Spleen (tissue), 11 donors: ENCODE measurements around the gene KPNA3. TPM values are rescaled to one million over a fixed set of nuclear protein-coding genes. Genes with fewer than 3 reads are reported as not detected.
A peak's percentile ranks its signal among the peaks of the same experiment; 100 is the strongest.

Experiments
- DNase-seq: peaks from one replicate; pipeline ENCODE4 v3.0.0-alpha.2; 2020
- H3K27ac ChIP-seq, 8 donors: fragments of 200-600 bp; sonication (generic) in 7 of 8; 1 replicate in 4 of 8; 2 replicates in 4 of 8; pipeline versions ENCODE4 v1.5.0 to v1.8.0; 2016 to 2021; ENCODE audit warnings: inconsistent platforms in 4 of 8, mild to moderate bottlenecking in 4 of 8, moderate library complexity in 1 of 8
- H3K27me3 ChIP-seq, 7 donors: fragments of 200-600 bp; sonication (generic) in 6 of 7; replicated peaks in 1 of 7; 1 replicate in 4 of 7; 2 replicates in 3 of 7; pipeline versions ENCODE4 v1.5.0 to v1.8.0; 2016 to 2021; ENCODE audit warnings: inconsistent platforms in 3 of 7, mild to moderate bottlenecking in 1 of 7
- H3K36me3 ChIP-seq, 6 donors: fragments of 200-600 bp; sonication (generic) in 5 of 6; 1 replicate in 4 of 6; 2 replicates in 2 of 6; pipeline versions ENCODE4 v1.5.0 to v1.8.0; 2016 to 2021; ENCODE audit warnings: inconsistent platforms in 2 of 6
- H3K4me1 ChIP-seq, 6 donors: fragments of 200-600 bp; sonication (generic) in 5 of 6; 1 replicate in 3 of 6; 2 replicates in 3 of 6; pipeline versions ENCODE4 v1.5.0 to v1.8.0; 2016 to 2021; ENCODE audit warnings: inconsistent platforms in 3 of 6
- H3K4me3 ChIP-seq, 8 donors: fragments of 200-600 bp; sonication (generic) in 7 of 8; 1 replicate in 4 of 8; 2 replicates in 4 of 8; pipeline versions ENCODE4 v1.5.0 to v1.8.0; 2016 to 2021; ENCODE audit warnings: inconsistent platforms in 4 of 8, mild to moderate bottlenecking in 4 of 8, moderate library complexity in 2 of 8
- H3K9me3 ChIP-seq, 8 donors: fragments of 200-600 bp; sonication (generic) in 7 of 8; 1 replicate in 4 of 8; 2 replicates in 4 of 8; pipeline versions ENCODE4 v1.5.0 to v1.8.0; 2016 to 2021; ENCODE audit warnings: inconsistent platforms in 4 of 8
- POLR2A ChIP-seq, 3 donors: fragments of 450-650 bp; IDR thresholded peaks; one replicate each; pipeline ENCODE4 v1.5.1; 2017; ENCODE audit warnings: antibody characterized with exemption in 3 of 3, mild to moderate bottlenecking in 1 of 3
- POLR2AphosphoS5 ChIP-seq, 3 donors: sonication (generic); formaldehyde crosslinking; IDR thresholded peaks; one replicate each; pipeline ENCODE4 v1.5.1; 2017; ENCODE audit warnings: antibody characterized with exemption in 3 of 3
- WGBS, 5 donors: extraction: QIAGEN DNeasy Blood & Tissue Kit in 3 of 5; methylation state at CpG; one replicate each; pipeline versions ENCODE4 v1.1.5 to v1.1.7; 2013 to 2018; 5-methylcytosine and 5-hydroxymethylcytosine counted together
- intact Hi-C: fragments of 100-400 bp; cut with DNase I; formaldehyde crosslinking; loops from one replicate; pipeline ENCODE4 v1.15.0; 2023; ENCODE audit warnings: low total_unique reads
- polyA plus RNA-seq, 3 donors: library from polyadenylated mRNA; stranded (reverse); fragments of 200-250 nt; gene quantifications; one replicate each; pipeline ENCODE4 v1.2.1, GENCODE V29; 2013
- total RNA-seq, 7 donors: library from RNA; depleted of rRNA in 3 of 7; stranded (reverse); fragments of >200 nt in 3 of 7; fragmentation: NEBNext Ultra II Directional in 4 of 7; extraction: Animal tissue kit (Norgen Biotek cat#: 25700) in 4 of 7; gene quantifications; one replicate each; pipeline versions ENCODE4 v1.1.0 to v1.2.1, GENCODE V29; 2016 to 2021
- TF ChIP-seq, protein P1 (sequence below), 11 experiments: fragments of 200-600 bp in 7 of 11; fragments of 450-650 bp in 4 of 11; sonication (generic) in 4 of 11; IDR thresholded peaks in 8 of 11; conservative IDR thresholded peaks in 3 of 11; 1 replicate in 7 of 11; 2 replicates in 4 of 11; pipeline versions ENCODE4 v1.4.0 to v1.8.0; 2016 to 2021; ENCODE audit warnings: antibody characterized with exemption in 11 of 11, inconsistent platforms in 4 of 11, mild to moderate bottlenecking in 1 of 11
- donor health status: healthy with polysubstance abuse.
- donor health status: DM: no; HTN: no; CAD: no; lungs with moderate emphysema.
- donor health status: DM: no; HTN: no; CAD: no.
- donor health status: Bipolar disorder and iron deficiency.
- donor health status: healthy.
- donor health status: DM: no; HTN: no; CAD: no.
- donor health status: DM: yes; HTN: yes; CAD: no.

KPNA3 gene
- total and polyA plus RNA-seq, 10 donors = 9.6 to 26.3 (median 20.6) TPM

DNA sequence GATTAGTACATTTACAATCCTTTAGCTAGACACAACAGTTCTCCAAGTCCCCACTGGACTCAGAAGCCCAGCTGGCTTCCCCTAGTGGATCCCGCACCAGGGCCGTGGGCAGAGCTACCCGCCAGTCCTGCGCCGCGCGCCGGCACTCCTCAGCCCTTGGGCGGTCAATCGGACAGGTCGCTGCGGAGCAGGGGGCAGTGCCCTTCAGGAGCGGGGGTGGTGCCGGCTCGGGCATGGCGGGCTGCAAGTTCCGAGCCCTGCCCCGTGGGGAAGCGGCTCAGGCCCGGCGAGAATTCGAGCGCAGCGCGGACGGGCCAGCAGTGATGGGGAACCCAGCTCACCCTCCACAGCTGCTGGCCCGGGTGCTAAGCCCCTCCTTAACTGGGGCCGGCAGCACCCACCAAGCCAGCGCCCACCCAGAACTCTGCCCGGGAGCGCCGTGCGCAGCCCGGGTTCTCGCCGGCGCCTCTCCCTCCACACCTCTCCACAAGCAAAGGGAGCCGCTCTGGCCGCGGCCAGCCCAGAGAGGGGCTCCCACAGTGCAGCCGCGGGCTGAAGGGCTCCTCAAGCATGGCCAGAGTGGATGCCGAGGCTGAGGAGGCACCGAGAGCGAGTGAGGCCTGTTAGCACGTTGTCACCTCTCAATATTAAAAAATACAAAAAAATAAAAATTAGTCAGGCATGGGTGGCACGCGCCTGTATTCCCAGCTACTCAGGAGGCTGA, 114.1 kb downstream of the KPNA3 start:
- H3K36me3 ChIP-seq = peaks cover 0 to 12% (median 0%) of the 10 kb centered on the region in 6 donors
- intact Hi-C loops = no loop called here
- 95 to 98% (median 97%) methylated on average over 23 to 48 of the region's 48 CpGs for WGBS, 5 donors
- peaks cover 0 to 5% (median 0%) of the 10 kb centered on the region in 6 donors for H3K4me1 ChIP-seq
- TF ChIP-seq, protein P1, sequence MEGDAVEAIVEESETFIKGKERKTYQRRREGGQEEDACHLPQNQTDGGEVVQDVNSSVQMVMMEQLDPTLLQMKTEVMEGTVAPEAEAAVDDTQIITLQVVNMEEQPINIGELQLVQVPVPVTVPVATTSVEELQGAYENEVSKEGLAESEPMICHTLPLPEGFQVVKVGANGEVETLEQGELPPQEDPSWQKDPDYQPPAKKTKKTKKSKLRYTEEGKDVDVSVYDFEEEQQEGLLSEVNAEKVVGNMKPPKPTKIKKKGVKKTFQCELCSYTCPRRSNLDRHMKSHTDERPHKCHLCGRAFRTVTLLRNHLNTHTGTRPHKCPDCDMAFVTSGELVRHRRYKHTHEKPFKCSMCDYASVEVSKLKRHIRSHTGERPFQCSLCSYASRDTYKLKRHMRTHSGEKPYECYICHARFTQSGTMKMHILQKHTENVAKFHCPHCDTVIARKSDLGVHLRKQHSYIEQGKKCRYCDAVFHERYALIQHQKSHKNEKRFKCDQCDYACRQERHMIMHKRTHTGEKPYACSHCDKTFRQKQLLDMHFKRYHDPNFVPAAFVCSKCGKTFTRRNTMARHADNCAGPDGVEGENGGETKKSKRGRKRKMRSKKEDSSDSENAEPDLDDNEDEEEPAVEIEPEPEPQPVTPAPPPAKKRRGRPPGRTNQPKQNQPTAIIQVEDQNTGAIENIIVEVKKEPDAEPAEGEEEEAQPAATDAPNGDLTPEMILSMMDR (IDR thresholded peaks at IDR 0.05 in 8 of 11, conservative IDR thresholded peaks at IDR 0.05 in 3 of 11) = no peak
- TF ChIP-seq POLR2A (IDR thresholded peaks at IDR 0.05) (no peak), POLR2AphosphoS5 (IDR thresholded peaks at IDR 0.05) (no peak)
- no peaks in the 10 kb centered on the region for H3K9me3 ChIP-seq
- no peak overlapping the region for H3K27ac ChIP-seq
- H3K4me3 ChIP-seq = no peak overlapping the region
- no peak for DNase-seq
- no peaks in the 10 kb centered on the region for H3K27me3 ChIP-seq

- Histone ChIP-seq H3K27ac (no peak overlapping the region), H3K9me3 (no peaks in the 10 kb centered on the region), H3K27me3 (no peaks in the 10 kb centered on the region), H3K4me1 (peaks cover 0 to 5% (median 0%) of the 10 kb centered on the region in 6 donors), H3K4me3 (no peak overlapping the region), H3K36me3 (peaks cover 0 to 12% (median 0%) of the 10 kb centered on the region in 6 donors)
- 96 to 99% (median 97%) methylated on average over 6 of the region's 6 CpGs for WGBS, 5 donors
- DNase-seq = no peak
- intact Hi-C loops = no loop called here
- TF ChIP-seq, protein P1 (IDR thresholded peaks at IDR 0.05 in 8 of 11, conservative IDR thresholded peaks at IDR 0.05 in 3 of 11) = no peak
- TF ChIP-seq POLR2AphosphoS5 (IDR thresholded peaks at IDR 0.05) (no peak), POLR2A (IDR thresholded peaks at IDR 0.05) (no peak)
These were observed 115.7 kb downstream of the KPNA3 start for GRCh38 chr13:49676581-49677298.

DNA sequence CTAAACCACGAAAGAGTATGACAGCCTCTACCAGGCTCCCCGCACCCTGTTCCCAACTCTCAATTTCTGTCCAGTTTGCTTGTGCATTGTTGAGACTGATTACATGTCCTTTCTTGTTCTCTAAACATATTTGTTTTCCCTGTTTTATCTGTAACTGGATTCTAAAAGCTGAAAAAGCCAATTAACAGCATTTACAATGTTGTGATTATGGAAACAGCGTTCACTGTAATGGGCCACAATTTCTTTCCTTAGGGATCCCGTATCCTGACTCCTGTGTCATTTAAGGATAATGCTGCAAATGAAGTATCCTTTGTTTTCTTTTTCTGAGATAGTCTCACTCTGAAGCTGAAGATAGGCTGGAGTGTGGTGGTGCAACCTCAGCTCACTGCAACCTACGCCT, 121.7 kb downstream of the KPNA3 start:
- Histone ChIP-seq H3K27me3 (no peaks in the 10 kb centered on the region), H3K27ac (no peak overlapping the region), H3K4me1 (peaks cover 0 to 15% (median 2%) of the 10 kb centered on the region in 6 donors), H3K36me3 (peaks cover 0 to 23% (median 14%) of the 10 kb centered on the region in 6 donors), H3K4me3 (no peak overlapping the region), H3K9me3 (no peaks in the 10 kb centered on the region)
- WGBS, 5 donors = 76 to 94% (median 87%) methylated on average over 5 of the region's 5 CpGs
- no peak for TF ChIP-seq POLR2A (IDR thresholded peaks at IDR 0.05)
- TF ChIP-seq, protein P1 (IDR thresholded peaks at IDR 0.05 in 8 of 11, conservative IDR thresholded peaks at IDR 0.05 in 3 of 11) = no peak
- no peak for DNase-seq
- intact Hi-C loops = no loop called here

DNA sequence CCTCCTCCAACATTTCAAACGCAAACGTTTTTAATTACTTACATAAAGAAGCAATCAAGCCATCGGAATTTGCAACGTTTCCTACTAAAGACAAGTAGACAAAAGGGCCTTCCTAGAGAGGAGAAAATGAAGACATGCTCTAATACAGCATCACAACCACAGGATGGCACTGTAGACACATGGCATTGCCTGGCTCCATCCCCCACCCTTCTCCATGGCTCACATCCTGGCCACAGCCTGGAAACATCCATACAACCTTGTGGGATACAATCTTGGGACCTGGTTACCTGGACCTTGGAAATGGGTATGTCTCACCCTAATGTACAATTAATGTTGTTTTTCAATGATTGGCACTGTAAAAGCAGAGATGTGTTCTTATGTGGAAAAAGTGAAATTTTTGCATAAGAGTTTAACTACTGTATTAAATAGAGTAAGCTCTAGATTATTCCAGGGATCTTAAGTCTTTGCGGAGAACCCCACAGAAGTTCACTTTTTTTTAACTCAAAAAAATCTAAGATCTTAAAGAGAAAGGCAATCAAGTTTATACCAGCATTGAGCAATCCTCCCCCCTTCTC, 122.7 kb downstream of the KPNA3 start:
- WGBS, 5 donors = 49 to 78% (median 68%) methylated on average over 5 of the region's 5 CpGs
- no peaks in the 10 kb centered on the region for H3K27me3 ChIP-seq
- no peak for DNase-seq
- intact Hi-C loops = loop anchor here (5.0 kb wide), 1 partner anchor 177 kb away; no protein-coding TSS in a partner anchor
- H3K36me3 ChIP-seq = peaks cover 0 to 29% (median 16%) of the 10 kb centered on the region in 6 donors
- peaks cover 0 to 15% (median 0%) of the 10 kb centered on the region in 6 donors for H3K4me1 ChIP-seq
- no peak overlapping the region for H3K27ac ChIP-seq
- no peaks in the 10 kb centered on the region for H3K9me3 ChIP-seq
- H3K4me3 ChIP-seq = no peak overlapping the region
- TF ChIP-seq POLR2AphosphoS5 (IDR thresholded peaks at IDR 0.05) = no peak
- TF ChIP-seq, protein P1 (IDR thresholded peaks at IDR 0.05 in 8 of 11, conservative IDR thresholded peaks at IDR 0.05 in 3 of 11) = peak in 9 of 11 experiments; percentile 17 to 71 (median 32)
